Femur (tissue), 1 donor: Measurements from ENCODE around the gene POM121C.
"Not testable (repeated sequence)": the region's sequence is repeated elsewhere in the genome, so short reads cannot be mapped to it uniquely, and the experiment has no call there.

Experiments used
- DNase-seq: peaks from one replicate; pipeline ENCODE4 v3.0.0-alpha.2; 2017

The POM121C gene

DNA sequence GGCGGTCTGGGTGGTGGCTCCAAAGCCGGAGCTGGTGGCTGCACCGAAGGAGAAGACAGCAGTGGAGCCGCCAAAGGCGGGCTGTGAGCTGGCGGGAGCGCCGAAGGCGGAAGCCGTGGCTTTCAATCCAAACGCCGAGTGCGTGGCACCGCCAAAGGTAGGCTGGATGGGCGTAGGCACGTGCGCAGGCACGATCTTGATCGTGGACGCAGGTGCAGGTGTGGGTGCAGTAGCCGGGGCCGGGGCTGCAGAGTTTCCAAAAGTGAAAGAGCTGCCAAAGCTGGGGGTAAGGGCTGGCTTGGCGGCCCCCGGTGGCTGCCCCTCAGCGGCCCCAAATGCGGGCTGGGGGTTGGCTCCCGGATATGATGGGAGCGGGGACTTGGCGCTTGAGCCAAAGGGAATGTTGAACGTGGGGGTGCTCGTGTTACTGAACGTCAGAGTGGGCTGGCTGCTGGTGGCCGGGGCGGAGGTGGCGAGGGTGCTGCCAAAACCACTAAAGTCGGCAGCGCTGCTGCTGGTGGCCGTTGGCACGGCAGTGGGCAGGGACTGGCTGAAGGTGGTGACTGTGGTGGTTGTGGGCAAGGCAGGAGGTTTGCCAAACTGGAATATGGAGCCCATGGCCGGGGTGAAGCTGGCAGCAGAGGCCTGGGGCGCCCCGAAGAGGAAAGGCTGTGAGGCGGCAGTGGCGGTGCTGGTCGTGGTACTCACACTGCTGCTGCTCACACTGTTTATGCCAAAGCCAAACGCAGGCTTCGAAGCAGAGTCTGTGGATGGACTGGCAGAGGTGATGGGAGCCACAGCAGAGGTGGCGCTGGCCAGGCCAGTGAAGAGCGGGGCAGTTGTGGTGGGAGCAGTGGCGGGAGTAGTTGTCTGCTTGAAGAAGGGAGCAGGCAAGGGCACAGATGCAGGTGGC lies 64.0 kb downstream of the POM121C start:
- not testable (repeated sequence) for DNase-seq

GRCh38 chr7:75420152-75420551 lies 65.9 kb downstream of the POM121C start:
- DNase-seq: not testable (repeated sequence)

DNA sequence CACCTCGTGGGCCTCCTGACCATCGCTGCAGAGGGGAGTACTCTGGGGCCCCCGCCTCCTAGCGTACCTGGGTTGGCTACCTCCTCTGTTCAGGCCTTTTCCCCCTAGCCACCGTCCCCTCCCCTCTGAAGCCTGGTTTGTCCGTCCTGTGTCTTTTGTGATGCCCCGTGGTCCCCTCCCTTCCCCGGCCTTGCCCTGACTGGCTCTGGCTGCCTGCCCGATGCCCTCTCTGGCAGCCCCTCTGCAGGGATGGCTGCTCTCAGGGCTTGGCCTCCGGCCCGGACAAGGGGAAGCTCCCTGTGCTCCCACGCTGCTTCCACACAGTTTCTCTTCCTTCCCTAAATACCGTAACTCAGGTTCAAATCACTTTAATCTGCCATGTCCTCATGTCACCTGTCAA lies 66.4 kb downstream of the POM121C start:
- peak; percentile 28 for DNase-seq

- not testable (repeated sequence) for DNase-seq
These were observed 66.9 kb downstream of the POM121C start for GRCh38 chr7:75419210-75419609.

GRCh38 chr7:75418292-75418858 lies 67.7 kb downstream of the POM121C start:
- not testable (repeated sequence) for DNase-seq

GRCh38 chr7:75416787-75417186 lies 69.3 kb downstream of the POM121C start:
- not testable (repeated sequence) for DNase-seq

DNA sequence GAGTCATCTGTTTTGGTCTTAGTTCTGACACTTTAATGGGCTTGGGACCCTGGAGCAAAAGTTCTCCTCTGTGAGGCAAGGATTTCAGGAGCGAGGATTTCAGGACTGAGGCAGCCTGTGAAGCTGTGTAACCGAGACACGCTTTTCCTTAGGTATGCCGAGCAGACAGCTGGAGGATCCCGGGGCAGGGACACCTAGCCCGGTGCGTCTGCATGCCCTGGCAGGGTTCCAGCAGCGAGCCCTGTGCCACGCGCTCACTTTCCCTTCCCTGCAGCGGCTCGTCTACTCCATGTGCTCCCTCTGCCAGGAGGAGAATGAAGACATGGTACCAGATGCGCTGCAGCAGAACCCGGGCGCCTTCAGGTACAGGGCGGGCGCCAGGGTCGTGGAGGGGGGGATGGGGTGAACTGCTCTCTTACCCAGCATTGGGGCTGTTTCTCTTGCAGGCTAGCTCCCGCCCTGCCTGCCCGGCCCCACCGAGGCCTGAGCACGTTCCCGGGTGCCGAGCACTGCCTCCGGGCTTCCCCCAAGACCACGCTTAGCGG lies 70.2 kb downstream of the POM121C start:
- DNase-seq: not testable (repeated sequence)

DNA sequence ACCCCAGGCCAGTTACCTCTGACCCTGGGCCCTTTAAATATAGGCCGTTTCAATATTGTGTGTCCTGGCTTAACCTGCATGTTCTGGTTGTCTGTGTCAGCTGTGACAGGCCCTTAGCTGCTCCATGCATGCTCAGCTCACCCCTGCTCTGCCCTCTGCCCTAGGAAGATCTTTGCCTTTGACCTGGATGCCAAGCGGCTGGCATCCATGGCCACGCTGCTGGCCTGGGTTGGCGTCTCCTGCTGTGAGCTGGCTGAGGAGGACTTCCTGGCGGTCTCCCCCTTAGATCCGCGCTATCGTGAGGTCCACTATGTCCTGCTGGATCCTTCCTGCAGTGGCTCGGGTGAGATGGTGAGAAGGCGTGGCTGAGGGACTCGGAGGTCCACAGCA lies 70.7 kb downstream of the POM121C start:
- DNase-seq: not testable (repeated sequence)

DNA sequence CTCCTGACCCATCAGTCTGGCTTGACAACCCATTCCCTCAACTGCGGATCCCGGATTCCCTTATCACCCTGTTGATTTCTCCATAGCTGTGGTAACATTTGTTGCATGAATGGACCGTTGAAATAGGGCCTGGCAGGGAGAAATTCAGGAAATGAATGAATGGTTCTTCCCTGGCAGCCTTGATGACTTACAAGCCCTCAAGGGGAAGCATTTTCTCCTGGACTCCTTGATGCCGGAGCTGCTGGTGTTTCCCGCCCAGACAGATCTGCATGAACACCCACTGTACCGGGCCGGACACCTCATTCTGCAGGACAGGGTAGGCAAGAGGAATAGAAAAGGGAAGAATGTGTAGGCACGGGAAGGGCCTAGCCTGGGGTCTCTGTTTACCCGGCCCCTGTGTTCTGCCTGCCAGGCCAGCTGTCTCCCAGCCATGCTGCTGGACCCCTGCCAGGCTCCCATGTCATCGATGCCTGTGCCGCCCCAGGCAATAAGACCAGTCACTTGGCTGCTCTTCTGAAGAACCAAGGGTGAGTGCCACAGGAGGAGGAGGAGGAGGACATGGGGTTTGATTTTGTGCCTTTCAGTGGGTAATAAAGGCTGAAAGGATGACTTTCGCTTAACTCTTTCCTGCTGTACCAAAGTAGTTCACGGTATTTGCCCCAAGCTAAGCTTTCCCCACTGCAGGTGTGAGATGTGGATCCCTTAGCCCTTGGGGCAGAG lies 71.2 kb downstream of the POM121C start:
- not testable (repeated sequence) for DNase-seq

DNA sequence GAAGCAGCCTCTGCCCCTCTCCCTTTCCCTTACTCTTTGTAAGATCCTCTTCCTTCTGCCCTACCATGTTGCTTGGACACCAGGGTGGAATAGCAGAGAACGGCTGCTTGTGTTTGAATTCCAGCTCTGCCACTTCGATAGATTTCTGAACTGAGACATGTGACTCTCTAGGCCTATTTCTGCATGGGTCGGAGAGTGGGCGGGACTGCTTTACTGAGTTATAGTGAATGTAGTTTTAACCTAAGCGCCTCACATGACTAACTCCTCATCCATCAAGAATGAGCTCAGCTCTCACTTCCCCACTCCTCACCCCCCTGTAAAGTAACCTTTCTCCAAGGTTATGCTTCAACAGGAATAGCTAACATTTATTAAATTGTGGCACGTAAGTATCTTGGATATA lies 71.9 kb downstream of the POM121C start:
- DNase-seq: not testable (repeated sequence)

- DNase-seq: not testable (repeated sequence)
These were observed 75.3 kb downstream of the POM121C start for GRCh38 chr7:75410823-75411173.

- DNase-seq: not testable (repeated sequence)
These were observed 75.9 kb downstream of the POM121C start for GRCh38 chr7:75409880-75410822.

DNA sequence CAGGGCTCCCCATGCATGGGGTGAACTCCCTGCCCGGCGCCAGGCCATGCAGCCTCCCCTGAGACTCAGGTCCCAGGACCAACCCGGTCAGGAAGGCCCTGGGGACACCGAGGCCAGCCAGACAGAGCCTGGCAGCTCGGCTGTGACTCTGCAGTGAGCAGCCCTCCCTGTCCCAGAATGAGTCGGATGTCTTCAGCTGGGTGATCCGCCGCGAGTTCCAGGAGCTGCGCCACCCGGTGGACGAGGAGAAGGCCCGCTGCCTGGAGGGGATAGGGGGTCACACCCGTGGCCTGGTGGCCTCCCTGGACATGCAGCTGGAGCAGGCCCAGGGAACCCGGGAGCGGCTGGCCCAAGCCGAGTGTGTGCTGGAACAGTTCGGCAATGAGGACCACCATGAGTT lies 81.4 kb downstream of the POM121C start:
- DNase-seq: not testable (repeated sequence)

- not testable (repeated sequence) for DNase-seq
These were observed 82.3 kb downstream of the POM121C start for GRCh38 chr7:75403455-75404443.

GRCh38 chr7:75400575-75400974 lies 85.5 kb downstream of the POM121C start:
- DNase-seq: not testable (repeated sequence)

- not testable (repeated sequence) for DNase-seq
These were observed 87.1 kb downstream of the POM121C start for GRCh38 chr7:75398771-75399700.

GRCh38 chr7:75397865-75398264 lies 88.2 kb downstream of the POM121C start:
- not testable (repeated sequence) for DNase-seq

- DNase-seq: not testable (repeated sequence)
These were observed 90.8 kb downstream of the POM121C start, which contains the start of gene TRIM73 for GRCh38 chr7:75395329-75395728. TSS of gene TRIM73 (plus strand) at chr7:75395629. CDS start at chr7:75398934, 3,305 bp downstream.

DNA sequence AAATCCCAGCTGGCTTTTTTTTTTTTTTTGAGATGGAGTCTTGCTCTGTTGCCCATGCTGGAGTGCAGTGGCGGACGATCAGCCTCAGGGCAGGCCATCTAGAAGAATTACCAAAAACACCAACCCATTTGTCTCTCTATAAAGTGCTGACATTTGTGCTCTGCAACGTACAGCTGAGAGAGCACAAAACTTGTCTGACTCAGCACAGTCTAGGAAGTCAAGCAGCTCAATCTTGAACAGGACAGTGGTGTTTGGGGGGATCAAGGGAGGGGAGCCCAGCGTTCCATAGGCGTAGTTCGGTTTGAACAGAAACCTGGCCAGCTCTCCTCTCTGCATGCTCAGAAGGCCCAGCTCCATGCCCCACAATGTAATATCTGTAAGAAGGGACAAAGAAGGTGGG lies 92.9 kb downstream of the POM121C start:
- DNase-seq: not testable (repeated sequence)
